Activated CD8-positive, alpha-beta memory T cell treated with anti-CD3 and anti-CD28 coated beads for 48 hours (primary cell): ENCODE data around the gene ERICH3.

ENCODE experiments used
- DNase-seq, 3 experiments: peaks; one replicate each; pipeline ENCODE4 v3.0.0-alpha.2; 2020; ENCODE audit warnings: low read depth in 2 of 3, low spot score in 2 of 3

Gene ERICH3

GRCh38 chr1:74591949-74592348 is 81.6 kb downstream of the ERICH3 start:
- no peak for DNase-seq

DNA sequence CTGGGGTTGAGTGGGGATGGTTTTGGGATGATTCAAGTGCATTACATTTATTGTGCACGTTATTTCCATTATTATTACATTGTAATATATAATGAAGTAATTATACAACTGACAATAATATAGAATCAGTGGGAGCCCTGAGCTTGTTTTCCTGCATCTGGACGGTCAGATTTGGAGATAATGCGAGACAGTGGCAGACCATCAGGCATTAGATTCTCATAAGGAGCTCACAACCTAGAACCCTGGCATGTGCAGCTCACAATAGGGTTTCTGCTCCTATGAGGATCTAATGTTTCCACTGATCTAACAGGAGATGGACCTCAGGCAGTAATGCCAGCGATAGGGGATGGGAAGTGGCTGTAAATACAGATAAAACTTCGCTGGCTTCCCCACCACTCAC is 83.3 kb downstream of the ERICH3 start:
- DNase-seq = no peak

DNA sequence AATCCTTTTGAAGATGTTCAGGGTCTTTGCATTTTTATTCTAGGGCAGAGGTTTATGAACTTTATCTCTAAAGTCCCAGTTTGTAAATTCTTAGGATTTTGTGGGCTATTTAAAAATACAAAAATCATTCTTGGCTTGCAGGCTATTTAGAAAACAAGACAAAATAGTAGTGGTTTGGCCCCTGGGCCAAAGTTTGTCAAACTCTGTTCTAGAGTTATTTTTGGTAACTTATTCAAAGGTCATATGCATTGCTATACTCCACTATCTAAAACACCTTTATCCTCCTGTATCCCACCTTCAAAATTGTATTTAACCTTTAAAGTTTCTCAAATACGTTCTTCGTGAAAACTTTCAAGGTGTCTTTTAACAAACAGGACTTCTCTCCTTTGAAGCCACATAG is 85.7 kb downstream of the ERICH3 start:
- DNase-seq = no peak

DNA sequence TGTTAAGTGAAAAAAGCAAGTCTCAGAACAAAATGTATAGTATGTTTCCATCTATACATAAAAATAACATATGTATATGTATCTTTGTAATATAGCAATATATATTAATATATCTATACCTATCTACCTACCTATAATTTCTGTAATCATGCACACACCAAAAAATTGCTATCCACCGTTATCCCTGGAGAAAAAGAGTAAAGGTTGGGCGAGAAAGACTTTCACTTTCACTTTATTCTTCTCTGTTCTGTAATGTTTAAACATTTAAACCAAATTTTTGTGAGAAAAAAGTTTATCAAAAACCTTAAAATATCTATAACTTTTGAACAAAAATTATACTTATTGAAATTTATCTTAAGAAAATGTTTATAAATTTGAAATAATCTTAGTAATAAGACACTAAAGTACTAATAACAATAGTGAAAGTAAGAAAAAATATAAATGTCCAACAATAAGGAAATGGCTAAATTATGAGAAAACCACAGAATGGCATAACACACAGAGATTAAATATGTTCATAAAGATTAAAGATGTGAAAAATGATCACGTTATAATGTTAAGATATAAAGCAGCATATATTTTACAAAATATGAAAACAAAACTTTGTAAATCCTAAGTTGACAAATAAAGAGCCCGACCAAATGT is 87.2 kb downstream of the ERICH3 start:
- no peak for DNase-seq

DNA sequence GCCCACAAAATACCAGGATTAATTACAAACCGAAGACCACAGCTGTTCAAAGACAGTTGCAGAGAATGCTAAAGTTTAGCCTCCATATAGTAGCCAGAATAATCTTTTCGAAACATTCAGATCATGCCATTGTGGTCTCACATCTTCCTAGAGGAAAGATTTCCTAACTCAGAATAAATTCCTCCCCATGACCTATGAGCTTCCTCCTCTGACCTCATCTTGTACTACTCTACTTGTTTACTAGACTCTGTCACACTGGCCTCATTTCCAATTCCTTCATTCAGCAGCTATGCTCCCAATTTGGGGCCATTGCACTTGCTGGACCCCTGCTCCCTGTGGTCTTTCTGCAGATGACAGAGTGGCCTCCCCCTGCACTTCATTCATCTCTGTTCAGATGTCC is 89.4 kb downstream of the ERICH3 start:
- no peak for DNase-seq

DNA sequence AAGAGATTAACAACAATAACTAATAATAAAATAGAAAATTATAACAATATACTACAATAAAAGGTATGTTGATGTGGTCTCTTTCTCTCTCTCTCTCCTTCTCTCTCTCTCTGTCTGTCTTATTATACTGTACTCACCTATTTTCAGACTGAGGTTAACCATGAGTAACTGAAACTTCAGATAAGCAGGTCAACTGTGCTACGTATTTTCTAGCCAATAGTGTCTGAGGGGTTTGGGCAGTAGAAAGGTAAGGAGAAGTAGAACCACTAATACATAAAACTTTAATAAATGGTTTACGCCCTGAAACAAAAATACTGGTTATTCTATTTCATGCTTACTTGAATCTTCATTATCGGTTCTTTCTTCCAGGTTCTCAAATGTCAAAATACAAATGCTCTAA is 90.2 kb downstream of the ERICH3 start:
- no peak for DNase-seq

DNA sequence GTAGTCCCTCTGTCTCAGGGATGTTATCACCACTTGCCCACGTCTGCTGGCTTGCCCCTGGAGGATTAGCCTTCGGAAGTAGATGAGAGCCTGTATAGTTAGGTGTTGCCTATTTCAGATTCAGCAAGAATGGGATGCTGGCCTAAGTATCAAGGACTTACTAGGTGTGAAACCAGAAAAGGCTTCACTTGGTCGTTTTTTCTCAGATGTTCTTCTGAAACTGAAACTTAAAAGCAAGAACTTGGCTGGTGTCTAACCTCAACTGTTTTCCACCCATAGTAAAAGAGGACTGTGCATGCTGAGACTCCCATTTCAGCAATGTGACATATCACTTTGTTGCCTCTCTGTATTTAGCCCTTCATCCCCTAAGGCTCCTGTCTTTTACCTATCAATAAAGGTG is 94.2 kb downstream of the ERICH3 start:
- no peak for DNase-seq

DNA sequence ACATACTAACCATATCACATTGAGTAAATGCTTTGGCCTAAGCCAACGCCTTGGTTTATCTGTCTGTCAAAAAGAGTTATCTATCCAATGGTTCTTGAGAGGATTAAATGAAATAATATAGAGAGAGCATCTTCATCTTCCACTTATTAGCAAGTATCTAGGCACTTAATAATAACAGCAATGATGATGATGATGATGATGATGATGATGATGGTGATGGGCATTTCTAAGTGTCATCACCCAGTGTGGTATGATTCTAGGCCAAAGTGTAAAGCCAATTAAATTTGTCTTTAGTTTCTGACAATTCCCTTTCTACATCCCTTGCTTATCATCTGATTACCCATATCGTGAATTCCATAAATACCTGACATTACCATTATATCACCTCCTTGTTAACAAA is 95.5 kb downstream of the ERICH3 start:
- DNase-seq = no peak

GRCh38 chr1:74571891-74572290 is 101.7 kb downstream of the ERICH3 start:
- DNase-seq = no peak

DNA sequence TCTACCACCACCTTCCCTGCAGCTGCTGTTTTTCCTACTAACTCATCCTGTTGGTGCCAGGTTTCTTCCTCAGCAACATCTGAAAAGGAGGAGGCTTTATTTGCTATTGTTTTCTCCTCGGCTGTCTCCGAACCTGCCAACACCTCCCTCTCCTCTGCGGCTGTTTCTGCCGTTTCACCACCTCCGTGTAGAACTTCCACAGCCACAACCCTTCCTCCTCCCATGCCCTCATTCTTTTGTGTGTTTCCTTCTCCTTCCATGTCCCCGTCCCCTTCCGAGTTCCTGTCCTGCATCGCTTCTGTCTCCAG is 102.1 kb downstream of the ERICH3 start:
- no peak for DNase-seq

GRCh38 chr1:74570797-74571492 is 102.6 kb downstream of the ERICH3 start:
- no peak for DNase-seq

DNA sequence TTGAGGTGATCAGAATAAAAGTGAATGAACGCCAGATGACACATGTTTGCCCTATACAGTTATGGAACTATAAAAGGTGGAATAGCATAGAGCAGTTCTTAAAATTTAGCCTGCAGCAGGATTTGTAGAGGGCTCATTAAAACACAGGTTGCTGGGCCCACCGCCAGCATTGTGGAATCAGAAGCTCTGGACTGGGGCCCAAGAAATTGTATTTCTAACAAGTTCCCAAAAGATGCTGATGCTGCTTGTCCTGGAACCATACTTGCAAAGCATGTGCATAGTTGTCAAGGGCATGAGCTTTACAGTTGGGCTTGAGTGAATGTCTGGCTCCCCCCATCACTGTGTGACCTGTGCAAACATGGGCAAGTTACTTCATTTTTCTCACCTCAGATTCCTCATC is 123.7 kb downstream of the ERICH3 start:
- DNase-seq = no peak

DNA sequence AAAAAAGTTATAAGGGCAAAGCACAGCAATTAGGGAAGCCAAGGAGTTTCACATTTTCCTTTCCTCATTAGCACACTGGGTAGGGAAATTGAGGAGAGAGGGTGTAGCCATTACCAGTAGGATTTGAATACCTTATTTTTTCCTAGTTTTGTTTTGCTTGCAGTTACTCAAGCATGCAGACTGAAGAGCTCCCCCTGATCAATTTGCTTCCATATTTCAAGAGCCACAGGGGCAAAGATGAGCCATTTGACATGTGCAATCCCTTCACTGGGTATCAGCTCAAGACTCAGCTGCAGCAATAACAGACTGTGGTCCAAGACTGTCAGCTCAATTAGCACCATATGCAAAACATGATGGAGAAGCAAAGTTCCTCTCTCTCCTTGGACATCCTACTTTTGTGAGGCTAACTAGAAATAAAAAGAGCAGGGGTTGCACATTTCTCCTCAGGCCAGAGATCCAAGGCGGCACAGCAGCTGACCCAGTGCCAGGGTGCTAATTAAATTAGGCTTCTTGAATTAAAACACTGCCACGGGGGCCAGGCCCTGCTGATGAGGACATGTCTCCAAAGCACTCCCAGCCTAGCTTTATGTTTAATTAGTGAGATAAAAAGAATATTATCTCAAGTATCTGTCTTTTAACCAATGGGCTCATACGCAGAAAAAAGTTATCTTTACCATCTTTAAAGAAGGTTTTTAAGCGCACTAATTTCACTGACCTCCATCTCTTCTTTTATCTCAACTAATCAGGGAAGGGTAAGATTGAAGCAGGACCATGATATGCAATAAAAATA is 124.4 kb downstream of the ERICH3 start:
- no peak for DNase-seq

- DNase-seq = no peak
These were observed 127.8 kb downstream of the ERICH3 start for GRCh38 chr1:74545821-74546220.

GRCh38 chr1:74534241-74534640 is 139.4 kb downstream of the ERICH3 start:
- no peak for DNase-seq

DNA sequence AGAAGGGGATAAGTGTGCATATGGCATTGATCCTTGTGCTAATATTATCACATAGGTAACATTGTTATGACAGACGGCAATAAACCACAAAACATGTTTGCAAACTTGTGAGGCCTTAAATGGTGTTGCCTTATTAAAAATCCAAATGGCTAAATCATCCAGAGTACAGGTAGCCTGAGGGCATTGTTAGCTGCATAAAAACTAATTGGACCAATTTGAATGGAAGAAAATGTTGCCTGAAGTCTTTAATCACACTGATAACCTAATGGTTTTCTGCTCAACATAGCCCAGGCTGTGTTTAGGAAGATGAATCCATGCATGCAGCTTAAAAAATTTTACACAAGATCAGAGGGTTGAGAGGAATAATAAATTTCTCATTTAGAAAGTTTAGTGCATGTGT is 141.8 kb downstream of the ERICH3 start:
- no peak for DNase-seq

DNA sequence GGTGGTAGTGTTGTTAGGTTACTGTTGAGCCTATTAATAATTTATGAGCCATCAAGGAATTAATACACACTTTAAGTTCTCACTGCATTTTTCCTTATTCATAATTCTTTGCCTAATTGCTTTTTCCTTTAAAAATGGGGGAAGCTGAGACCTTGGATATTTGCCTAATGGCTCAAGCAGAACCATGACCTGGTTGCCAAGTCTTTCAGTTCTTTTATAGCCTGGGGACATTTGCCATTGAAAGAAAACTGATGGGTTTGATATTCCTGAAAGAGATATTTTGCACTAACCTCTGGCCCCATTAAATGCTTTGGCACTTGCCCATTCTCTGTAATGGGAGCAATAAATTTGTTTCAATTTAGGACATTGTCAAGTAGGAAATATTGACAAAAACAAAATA is 142.7 kb downstream of the ERICH3 start:
- DNase-seq = no peak

DNA sequence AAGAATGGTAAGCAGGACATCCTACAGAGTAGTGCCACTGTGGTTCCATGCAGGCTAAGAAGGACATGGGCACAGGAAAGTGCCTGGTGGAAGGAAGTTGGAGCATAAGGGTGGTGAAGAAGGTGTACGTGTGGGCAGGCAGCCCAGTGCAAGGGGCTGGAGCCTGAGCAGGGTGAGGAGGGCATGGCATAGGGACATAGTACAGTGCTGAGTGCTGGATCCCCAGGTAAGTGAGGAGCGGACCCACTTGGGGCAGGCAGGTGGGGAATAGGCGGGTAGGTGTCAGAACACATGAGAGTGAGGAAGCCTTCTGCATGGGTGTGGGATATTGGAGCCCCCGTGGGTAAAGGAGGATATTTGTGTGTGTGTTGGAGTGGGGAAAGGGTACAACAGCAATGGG is 145.5 kb downstream of the ERICH3 start:
- no peak for DNase-seq

GRCh38 chr1:74526708-74527107 is 146.9 kb downstream of the ERICH3 start:
- no peak for DNase-seq

DNA sequence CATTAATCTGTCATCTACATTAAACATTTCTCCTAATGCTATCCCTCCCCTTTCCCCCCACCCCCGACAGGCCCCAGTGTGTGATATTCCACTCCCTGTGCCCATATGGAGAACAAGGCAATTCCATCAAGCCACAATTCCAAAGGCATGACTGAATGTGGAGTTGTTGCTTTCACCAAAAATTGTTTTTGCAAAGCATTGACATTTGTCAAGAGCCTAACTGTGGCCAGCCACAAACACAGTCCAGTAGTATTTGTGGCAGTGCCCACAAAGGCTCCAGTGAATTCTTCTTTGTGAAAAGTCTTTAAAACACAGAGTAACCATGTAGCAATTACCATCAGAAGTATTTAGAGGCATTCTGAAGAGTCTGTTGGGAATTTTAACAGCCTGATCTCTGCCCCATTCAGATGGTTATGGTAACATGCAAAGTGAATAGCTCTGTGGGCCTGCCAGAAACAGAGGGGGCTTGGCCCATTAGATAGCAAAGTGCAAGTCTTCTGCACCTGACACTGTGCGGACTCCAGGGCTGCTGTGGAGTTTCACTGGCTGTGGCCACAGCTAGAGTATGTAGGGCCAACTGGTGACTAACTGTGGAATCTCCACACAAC is 149.6 kb downstream of the ERICH3 start:
- DNase-seq = no peak

- no peak for DNase-seq
These were observed 151.4 kb downstream of the ERICH3 start for GRCh38 chr1:74522148-74522547.
